ENCODE measurements around the gene RUNX1. TPM values are rescaled to one million over a fixed set of nuclear protein-coding genes. Genes with fewer than 3 reads are reported as not detected.
"Not testable (repeated sequence)": the region's sequence is repeated elsewhere in the genome, so short reads cannot be mapped to it uniquely, and the experiment has no call there.

RUNX1 gene
- total and polyA plus RNA-seq, 2 donors (not counting 1 experiment from before 2014, with no cell fraction given): 26.3 to 73.0 TPM

DNA sequence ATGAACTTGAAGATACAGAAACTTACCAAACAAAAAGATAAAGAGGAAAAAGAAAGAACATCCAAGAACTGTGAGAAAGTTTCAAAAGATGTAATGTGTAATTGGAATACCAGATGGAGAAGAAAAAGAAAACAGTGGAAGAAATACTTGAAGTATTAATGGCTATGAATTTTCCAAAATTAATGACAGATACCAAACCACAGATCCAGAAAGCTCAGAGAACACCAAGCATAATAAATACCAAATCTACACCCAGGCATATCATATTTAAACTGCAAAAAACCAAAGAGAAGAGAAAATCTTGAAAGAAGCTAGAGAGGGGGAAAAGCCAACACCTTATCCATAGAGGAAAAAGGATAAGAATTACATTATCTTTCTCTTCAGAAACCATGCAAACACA lies 243.9 kb downstream of the RUNX1 start:
- Histone ChIP-seq H3K9me3 (ENCODE audit: control extremely low read depth in 1 of 3, control insufficient read depth in 2 of 3, insufficient read depth in 1 of 3, low read length in 2 of 3) (peaks cover 0 to 10% (median 0%) of the 10 kb centered on the region in 3 donors), H4K20me1 (ENCODE audit: control insufficient read depth, insufficient read depth, low read length, poor library complexity, severe bottlenecking) (peaks cover 3% of the 10 kb centered on the region), H3K4me3 (ENCODE audit: control extremely low read depth in 1 of 5, extremely low read depth in 1 of 5, insufficient read depth in 1 of 5, low read depth in 2 of 5, low read length in 4 of 5) (no peak overlapping the region), H3K27ac (ENCODE audit: low read length in 2 of 2) (no peak overlapping the region), H3K27me3 (replicated peaks in 1 of 4; ENCODE audit: control extremely low read depth in 1 of 4, control insufficient read depth in 3 of 4, insufficient read depth in 4 of 4, low read length in 3 of 4) (no peaks in the 10 kb centered on the region), H3K36me3 (replicated peaks in 1 of 2; ENCODE audit: control extremely low read depth in 1 of 2, control insufficient read depth in 1 of 2, extremely low read depth in 1 of 2, insufficient read depth in 2 of 2, low read length in 1 of 2) (peaks cover 13 to 14% of the 10 kb centered on the region in 2 experiments), H2AFZ (ENCODE audit: insufficient read depth, low read depth, low read length, poor library complexity, severe bottlenecking) (no peak overlapping the region), H3K79me2 (ENCODE audit: control insufficient read depth, insufficient read depth, low read length) (no peaks in the 10 kb centered on the region), H3K9ac (ENCODE audit: low read length) (no peak overlapping the region), H3K4me1 (ENCODE audit: control insufficient read depth in 2 of 2, insufficient read depth in 2 of 2, low read length in 2 of 2) (no peaks in the 10 kb centered on the region), H3K4me2 (replicated peaks; ENCODE audit: low read depth, low read length, poor library complexity, severe bottlenecking) (no peak overlapping the region)
- H3K27me3 Mint-ChIP-seq: no peaks in the 10 kb centered on the region
- no peak overlapping the region for H3K27ac Mint-ChIP-seq
- ChIA-PET CTCF (interaction anchor here (1.1 to 6.7 kb wide), 2 partner anchors 85 to 595 kb away, joined by 4 to 45 read pairs; no protein-coding TSS in a partner anchor), POLR2A (interaction anchor here (0.7 kb wide), 1 partner anchor 40 kb away, joined by 5 read pairs; no protein-coding TSS in a partner anchor)
- H3K9me3 Mint-ChIP-seq (ENCODE audit: insufficient read depth): no peaks in the 10 kb centered on the region
- peaks cover 33% of the 10 kb centered on the region for H3K4me1 Mint-ChIP-seq
- no peak for TF ChIP-seq EZH2 (IDR thresholded peaks at IDR 0.05; ENCODE audit: borderline replicate concordance, insufficient read depth, low read depth, low read length, poor library complexity, severe bottlenecking)
- no peak for DNase-seq
- ATAC-seq (ENCODE audit: low read depth): no peak
- intact Hi-C loops (cut with micrococcal nuclease): loop anchor here (5.0 kb wide), 1 partner anchor 42 kb away; no protein-coding TSS in a partner anchor
- H3K4me3 Mint-ChIP-seq: no peak overlapping the region

DNA sequence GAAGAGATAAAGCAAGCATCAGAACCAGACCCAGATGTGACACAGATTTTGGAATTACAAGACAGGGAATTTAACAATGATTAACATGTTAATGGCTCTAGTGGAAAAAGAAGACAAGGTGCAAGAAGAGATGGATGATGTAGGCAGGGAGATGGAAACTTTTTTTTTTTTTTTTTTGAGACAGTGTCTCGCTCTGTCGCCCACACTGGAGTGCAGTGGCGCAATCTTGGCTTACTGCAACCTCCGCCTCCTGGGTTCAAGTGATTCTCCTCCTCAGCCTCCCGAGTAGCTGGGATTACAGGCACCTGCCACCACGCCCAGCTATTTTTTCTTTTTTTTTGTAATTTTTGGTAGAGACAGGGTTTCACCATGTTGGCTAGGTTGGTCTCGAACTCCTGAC lies 244.5 kb downstream of the RUNX1 start:
- H3K4me3 ChIP-seq (ENCODE audit: control extremely low read depth in 1 of 5, extremely low read depth in 1 of 5, insufficient read depth in 1 of 5, low read depth in 2 of 5, low read length in 4 of 5); H2AFZ ChIP-seq (ENCODE audit: insufficient read depth, low read depth, low read length, poor library complexity, severe bottlenecking); H3K4me2 ChIP-seq (replicated peaks; ENCODE audit: low read depth, low read length, poor library complexity, severe bottlenecking); ATAC-seq (ENCODE audit: low read depth); H3K27ac Mint-ChIP-seq; H3K79me2 ChIP-seq (ENCODE audit: control insufficient read depth, insufficient read depth, low read length); H3K9me3 Mint-ChIP-seq (ENCODE audit: insufficient read depth); H3K4me1 ChIP-seq (ENCODE audit: control insufficient read depth in 2 of 2, insufficient read depth in 2 of 2, low read length in 2 of 2); H3K27me3 ChIP-seq (replicated peaks in 1 of 4; ENCODE audit: control extremely low read depth in 1 of 4, control insufficient read depth in 3 of 4, insufficient read depth in 4 of 4, low read length in 3 of 4); H4K20me1 ChIP-seq (ENCODE audit: control insufficient read depth, insufficient read depth, low read length, poor library complexity, severe bottlenecking); DNase-seq; H3K4me3 Mint-ChIP-seq; H3K27me3 Mint-ChIP-seq; H3K27ac ChIP-seq (ENCODE audit: low read length in 2 of 2); H3K9ac ChIP-seq (ENCODE audit: low read length): not testable (repeated sequence)
- H3K9me3 ChIP-seq (ENCODE audit: control extremely low read depth in 1 of 3, control insufficient read depth in 2 of 3, insufficient read depth in 1 of 3, low read length in 2 of 3): peaks cover 0 to 10% (median 0%) of the 10 kb centered on the region in 3 donors
- H3K36me3 ChIP-seq (replicated peaks in 1 of 2; ENCODE audit: control extremely low read depth in 1 of 2, control insufficient read depth in 1 of 2, extremely low read depth in 1 of 2, insufficient read depth in 2 of 2, low read length in 1 of 2): peaks cover 8 to 13% of the 10 kb centered on the region in 2 experiments
- ChIA-PET CTCF (interaction anchor here (0.6 to 6.7 kb wide), 6 partner anchors 8 to 1035 kb away, joined by 3 to 45 read pairs (median 8); no protein-coding TSS in a partner anchor), POLR2A (interaction anchor here (0.7 kb wide), 1 partner anchor 39 kb away, joined by 5 read pairs; no protein-coding TSS in a partner anchor)
- WGBS (ENCODE audit: insufficient coverage): no CpG with 5 or more reads among the region's 7 CpGs
- peaks cover 33% of the 10 kb centered on the region for H3K4me1 Mint-ChIP-seq
- intact Hi-C loops (cut with micrococcal nuclease): loop anchor here (5.0 kb wide), 2 partner anchors 243 to 1223 kb away; partner anchors contain the start of gene RUNX1

Measured in B cell (primary cell).